Gastroesophageal sphincter (tissue), 3 donors: ENCODE results near the gene PLEKHD1.

ENCODE experiments used
- CTCF ChIP-seq, 4 experiments: fragments of 200-600 bp in 2 of 4; fragments of 450-650 bp in 2 of 4; sonication (generic) in 1 of 4; IDR thresholded peaks; one replicate each; pipeline ENCODE4 v1.5.1; 2017 to 2019; ENCODE audit warnings: antibody characterized with exemption in 4 of 4, mild to moderate bottlenecking in 2 of 4, moderate library complexity in 2 of 4
- EP300 ChIP-seq: sonication (generic); formaldehyde crosslinking; IDR thresholded peaks from one replicate; pipeline ENCODE4 v1.6.1; 2017; ENCODE audit warnings: antibody characterized with exemption, mild to moderate bottlenecking
- POLR2AphosphoS5 ChIP-seq: sonication (generic); formaldehyde crosslinking; IDR thresholded peaks from one replicate; pipeline ENCODE4 v1.6.1; 2017; ENCODE audit warnings: antibody characterized with exemption

DNA sequence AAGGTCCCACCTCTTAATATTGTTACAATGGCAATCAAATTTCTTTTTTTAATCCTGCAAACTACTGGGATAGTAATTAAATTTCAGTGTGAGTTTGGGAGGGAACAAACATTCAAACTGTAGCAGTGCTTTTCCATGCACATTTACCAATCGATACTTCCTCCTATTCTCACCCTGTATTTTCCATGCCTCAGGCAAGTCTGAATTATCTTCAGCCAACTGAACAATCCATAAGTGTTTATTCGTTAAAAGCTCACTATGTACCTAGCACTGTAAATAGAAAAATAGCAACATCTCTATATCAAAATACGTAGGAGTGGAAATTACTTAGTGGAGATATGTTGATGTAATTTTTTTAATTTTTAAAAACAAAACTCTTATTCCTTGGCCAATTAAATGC, 46.6 kb downstream of the PLEKHD1 start:
- TF ChIP-seq CTCF (IDR thresholded peaks at IDR 0.05) (no peak), POLR2AphosphoS5 (no peak), EP300 (no peak)
